Kidney (tissue), 14 donors: Measurements from ENCODE around the gene GTPBP3. TPM values are rescaled to one million over a fixed set of nuclear protein-coding genes. Genes with fewer than 3 reads are reported as not detected.
A peak's percentile ranks its signal among the peaks of the same experiment; 100 is the strongest.

Source experiments
- DNase-seq, 5 donors: peaks; one replicate each; pipeline ENCODE4 v3.0.0-alpha.2; 2013 to 2020
- FAIRE-seq: peaks from 2 replicates; lab custom pipeline; 2012; peaks lifted over from hg19 to GRCh38; lab: Jason Lieb, UNC
- H3K27ac ChIP-seq, 2 donors: one replicate each; pipeline ENCODE4 v1.7.0; 2013; ENCODE audit warnings: low read depth in 2 of 2, low read length in 2 of 2, inconsistent platforms in 1 of 2
- H3K27me3 ChIP-seq: one replicate; pipeline ENCODE4 v1.7.1; 2013; ENCODE audit warnings: low read length, inconsistent platforms; ENCODE audit not compliant: control insufficient read depth, insufficient read depth
- H3K36me3 ChIP-seq, 3 donors: one replicate each; pipeline versions ENCODE4 v1.7.0 to v1.7.1; 2013; ENCODE audit warnings: low read length in 3 of 3, control low read depth in 1 of 3, inconsistent platforms in 1 of 3; ENCODE audit not compliant: insufficient read depth in 3 of 3, control insufficient read depth in 2 of 3
- H3K4me1 ChIP-seq, 3 donors: one replicate each; pipeline versions ENCODE4 v1.7.0 to v1.7.1; 2013; ENCODE audit warnings: low read length in 3 of 3, inconsistent platforms in 1 of 3, low read depth in 1 of 3; ENCODE audit not compliant: control insufficient read depth in 2 of 3, insufficient read depth in 2 of 3
- H3K4me3 ChIP-seq, 3 donors: one replicate each; pipeline versions ENCODE4 v1.7.0 to v1.8.1; 2013; ENCODE audit warnings: low read length in 3 of 3, control low read depth in 1 of 3, inconsistent platforms in 1 of 3
- H3K9ac ChIP-seq, 3 donors: one replicate each; pipeline versions ENCODE4 v1.7.0 to v1.7.1; 2013; ENCODE audit warnings: low read length in 3 of 3, control low read depth in 1 of 3, inconsistent platforms in 1 of 3
- H3K9me3 ChIP-seq, 3 donors: one replicate each; pipeline versions ENCODE4 v1.7.0 to v1.7.1; 2013; ENCODE audit warnings: low read length in 3 of 3, control low read depth in 1 of 3, inconsistent platforms in 1 of 3; ENCODE audit not compliant: control insufficient read depth in 2 of 3, insufficient read depth in 1 of 3
- intact Hi-C: fragments of 100-400 bp; cut with DNase I; formaldehyde crosslinking; loops from one replicate; pipeline ENCODE4 v1.11.1; 2022
- polyA plus RNA-seq: library from polyadenylated mRNA; stranded (reverse); fragments of 350-450 nt; fragmentation: Illumina TruSeq; extraction: RNeasy Lipid Tissue Mini Kit (QIAGEN cat#74804); gene quantifications from one replicate; pipeline ENCODE4 v1.2.3, GENCODE V29; 2014; ENCODE audit warnings: low read depth, low replicate concordance; ENCODE audit not compliant: insufficient read depth
- total RNA-seq: library from RNA; stranded (reverse); fragmentation: NEBNext Ultra II Directional; extraction: Animal tissue kit (Norgen Biotek cat#: 25700); gene quantifications from one replicate; pipeline ENCODE4 v1.2.1, GENCODE V29; 2021
- TF ChIP-seq, protein P1 (sequence below): IDR thresholded peaks from 3 replicates; pipeline ENCODE4 v1.5.1; 2012; ENCODE audit warnings: mild to moderate bottlenecking, moderate library complexity, borderline replicate concordance; ENCODE audit not compliant: insufficient read depth; ENCODE audit errors: extremely low read depth
- donor health status: control.
- donor health status: control.
- donor health status: control.
- donor health status: control.
- donor health status: control.
- donor health status: DM: yes; HTN: yes; CAD: no.
- donor health status: Normal renal cell carcinoma (clear cell type).

The GTPBP3 gene
- total and polyA plus RNA-seq, 2 donors from 2014 or later = 11.0 to 20.4 TPM

DNA sequence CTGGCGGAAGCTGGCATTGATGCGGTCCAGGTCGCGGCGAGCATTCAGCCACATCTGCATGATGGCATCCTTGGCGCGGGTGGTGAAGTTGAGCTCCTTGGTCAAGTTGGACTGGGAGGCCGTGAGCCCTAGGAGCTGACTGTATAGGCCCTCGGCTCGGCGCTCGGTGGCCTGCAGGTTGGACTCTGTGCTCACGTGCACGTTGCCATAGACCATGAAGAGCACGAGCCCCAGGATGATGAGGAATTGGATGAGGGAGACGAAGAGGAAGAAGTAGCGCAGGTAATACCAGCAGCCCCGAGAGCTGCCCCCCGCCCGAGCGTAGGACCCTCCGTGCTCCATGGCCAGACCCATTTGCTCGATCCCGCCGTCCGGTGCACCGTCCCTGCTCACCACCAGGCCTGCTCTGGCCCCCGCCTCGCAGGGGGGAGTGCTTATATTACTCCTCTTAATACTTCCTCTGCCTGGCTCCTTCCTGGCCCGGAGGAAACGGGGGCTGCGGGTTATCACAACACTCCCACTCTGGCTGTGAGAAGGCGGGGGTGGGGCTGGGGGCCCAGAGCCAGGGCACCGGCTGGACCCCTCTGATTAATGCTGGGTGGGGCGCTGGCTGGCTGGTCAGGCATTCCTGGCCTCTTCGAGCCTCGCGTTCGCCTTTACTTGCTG is 39.7 kb downstream of the GTPBP3 start, which contains the start of gene PLVAP:
Gene PLVAP, minus strand, starts transcription at position 408 of the 666 bp plus-strand sequence. Its CDS starts 54 bp downstream, at position 354.
- no peaks in the 10 kb centered on the region for H3K4me1 ChIP-seq
- H3K27me3 ChIP-seq = no peaks in the 10 kb centered on the region
- H3K27ac ChIP-seq = no peak within 1 kb of the TSS
- TF ChIP-seq, protein P1, sequence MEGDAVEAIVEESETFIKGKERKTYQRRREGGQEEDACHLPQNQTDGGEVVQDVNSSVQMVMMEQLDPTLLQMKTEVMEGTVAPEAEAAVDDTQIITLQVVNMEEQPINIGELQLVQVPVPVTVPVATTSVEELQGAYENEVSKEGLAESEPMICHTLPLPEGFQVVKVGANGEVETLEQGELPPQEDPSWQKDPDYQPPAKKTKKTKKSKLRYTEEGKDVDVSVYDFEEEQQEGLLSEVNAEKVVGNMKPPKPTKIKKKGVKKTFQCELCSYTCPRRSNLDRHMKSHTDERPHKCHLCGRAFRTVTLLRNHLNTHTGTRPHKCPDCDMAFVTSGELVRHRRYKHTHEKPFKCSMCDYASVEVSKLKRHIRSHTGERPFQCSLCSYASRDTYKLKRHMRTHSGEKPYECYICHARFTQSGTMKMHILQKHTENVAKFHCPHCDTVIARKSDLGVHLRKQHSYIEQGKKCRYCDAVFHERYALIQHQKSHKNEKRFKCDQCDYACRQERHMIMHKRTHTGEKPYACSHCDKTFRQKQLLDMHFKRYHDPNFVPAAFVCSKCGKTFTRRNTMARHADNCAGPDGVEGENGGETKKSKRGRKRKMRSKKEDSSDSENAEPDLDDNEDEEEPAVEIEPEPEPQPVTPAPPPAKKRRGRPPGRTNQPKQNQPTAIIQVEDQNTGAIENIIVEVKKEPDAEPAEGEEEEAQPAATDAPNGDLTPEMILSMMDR = no peak
- no peaks in the 10 kb centered on the region for H3K9me3 ChIP-seq
- H3K4me3 ChIP-seq = peak within 1 kb of the TSS; percentile 9 to 32 (median 29)
- intact Hi-C loops = no loop called here
- FAIRE-seq = no peak
- DNase-seq = peak; percentile 75 to 85 (median 84)
- H3K9ac ChIP-seq = no peak within 1 kb of the TSS
- no peaks in the 10 kb centered on the region for H3K36me3 ChIP-seq

DNA sequence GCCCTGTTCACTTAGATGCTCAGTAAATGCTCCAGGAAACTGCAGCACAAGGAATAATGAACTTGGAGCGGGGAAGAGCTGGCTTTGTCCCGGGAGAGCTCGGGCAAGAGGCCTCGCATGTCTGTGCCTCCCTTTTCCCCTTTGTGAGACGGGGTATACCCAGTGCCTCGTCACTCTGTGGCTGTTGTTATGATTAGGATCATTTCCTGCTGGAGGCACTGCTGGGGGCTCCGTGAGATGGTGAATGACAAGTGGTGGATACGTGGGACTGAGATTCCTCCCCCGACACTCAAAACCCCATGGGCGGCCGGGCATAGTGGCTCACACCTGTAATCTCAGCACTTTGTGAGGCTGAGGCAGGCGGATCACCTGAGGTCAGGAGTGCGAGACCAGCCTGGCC is 40.9 kb downstream of the GTPBP3 start:
- DNase-seq (no peak), FAIRE-seq (no peak)
- H3K4me1 ChIP-seq = no peaks in the 10 kb centered on the region
- H3K36me3 ChIP-seq = no peaks in the 10 kb centered on the region
- no peak overlapping the region for H3K4me3 ChIP-seq
- no peaks in the 10 kb centered on the region for H3K9me3 ChIP-seq
- no peak overlapping the region for H3K9ac ChIP-seq
- H3K27me3 ChIP-seq = no peaks in the 10 kb centered on the region
- intact Hi-C loops = no loop called here
- H3K27ac ChIP-seq = no peak overlapping the region
- TF ChIP-seq, protein P1 = no peak

DNA sequence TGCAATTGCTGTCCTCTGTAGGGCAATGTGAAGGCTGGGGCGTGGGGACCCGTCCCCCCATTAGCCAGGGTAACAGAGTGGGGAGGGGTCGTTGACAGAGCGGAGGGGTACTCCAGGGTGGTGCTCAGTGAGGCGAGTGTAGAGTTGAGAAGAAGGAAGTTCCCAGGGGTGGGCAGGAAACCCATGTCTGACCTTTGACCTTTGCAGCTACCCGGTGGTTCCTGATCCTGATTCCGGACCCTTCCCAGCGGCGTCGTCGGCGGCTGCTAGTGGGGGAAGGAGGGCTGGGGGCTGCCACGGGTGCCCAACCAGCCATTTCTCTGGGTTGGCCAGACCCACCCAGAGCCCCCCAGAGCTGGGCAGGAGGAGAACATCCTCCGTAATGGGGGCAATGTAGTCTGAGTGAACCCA is 41.9 kb downstream of the GTPBP3 start:
- no peak for FAIRE-seq
- TF ChIP-seq, protein P1 = no peak
- Histone ChIP-seq H3K27ac (no peak overlapping the region), H3K9ac (no peak overlapping the region), H3K4me1 (no peaks in the 10 kb centered on the region), H3K36me3 (no peaks in the 10 kb centered on the region), H3K4me3 (no peak overlapping the region), H3K9me3 (no peaks in the 10 kb centered on the region), H3K27me3 (no peaks in the 10 kb centered on the region)
- DNase-seq = peak in 4 of 5 donors; percentile 84 to 91 (median 87)
- intact Hi-C loops = no loop called here
